GM19372 (cell line): ENCODE results near the gene CLEC3B.
"Not testable (repeated sequence)": the region's sequence is repeated elsewhere in the genome, so short reads cannot be mapped to it uniquely, and the experiment has no call there.

Experiments
- ATAC-seq: cut with Tn5 transposase; IDR thresholded peaks from one replicate; pipeline ENCODE4 v1.9.1; 2021; ENCODE audit warnings: mild to moderate bottlenecking, low read depth, moderate library complexity; ENCODE audit not compliant: unreplicated experiment

Gene CLEC3B

DNA sequence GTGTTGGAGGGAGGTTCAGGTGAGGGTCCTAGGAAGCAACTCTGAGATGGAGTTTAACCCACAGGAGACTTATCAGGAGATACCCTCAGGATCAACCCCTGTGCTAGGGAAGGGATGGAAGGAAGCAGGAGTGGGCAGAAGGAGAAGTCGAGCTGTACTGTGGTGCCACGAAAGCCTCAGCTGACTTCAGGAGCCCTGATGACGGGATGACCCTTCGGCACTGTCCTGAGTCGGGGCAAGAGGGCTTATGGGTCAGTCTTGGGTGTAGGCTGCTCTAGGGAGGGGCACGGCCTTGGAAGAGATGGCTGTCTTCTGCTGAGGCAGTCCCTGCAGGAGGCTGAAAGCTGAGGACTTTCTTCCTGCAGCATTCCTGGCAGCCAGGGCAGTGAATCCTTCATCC, 7.7 kb downstream of the CLEC3B start:
- ATAC-seq: no peak

DNA sequence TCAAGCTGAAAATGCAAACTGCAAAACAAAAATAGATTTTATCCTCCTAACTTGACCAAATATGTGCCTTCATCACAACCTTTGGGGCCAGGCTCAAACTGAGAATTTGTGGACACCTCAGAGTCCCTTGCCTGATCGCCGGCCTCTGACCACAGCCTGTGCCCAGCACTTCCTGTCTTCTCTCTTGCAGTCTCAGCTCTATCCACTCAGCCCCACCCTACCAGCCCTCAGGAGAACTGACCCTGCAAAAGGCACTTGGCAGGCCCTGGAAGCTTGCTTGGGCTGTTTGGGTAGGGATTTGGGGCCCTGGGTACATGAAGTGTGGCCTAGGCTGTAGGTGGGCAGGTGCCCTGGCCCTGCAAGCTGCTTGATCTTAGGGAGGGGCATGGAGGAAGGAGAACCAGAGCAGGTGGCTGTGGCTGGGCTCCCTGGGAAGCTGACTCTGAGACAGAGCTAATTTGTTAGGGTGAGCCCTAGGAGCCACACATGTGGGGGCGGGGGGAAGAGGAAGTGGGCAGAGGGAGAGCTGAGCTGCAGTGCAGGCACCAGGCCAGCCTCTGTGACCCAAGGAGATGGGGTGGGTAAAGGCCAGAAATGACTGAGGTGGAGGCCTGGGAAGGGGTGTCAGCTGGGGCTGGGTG, 8.6 kb downstream of the CLEC3B start:
- no peak for ATAC-seq

DNA sequence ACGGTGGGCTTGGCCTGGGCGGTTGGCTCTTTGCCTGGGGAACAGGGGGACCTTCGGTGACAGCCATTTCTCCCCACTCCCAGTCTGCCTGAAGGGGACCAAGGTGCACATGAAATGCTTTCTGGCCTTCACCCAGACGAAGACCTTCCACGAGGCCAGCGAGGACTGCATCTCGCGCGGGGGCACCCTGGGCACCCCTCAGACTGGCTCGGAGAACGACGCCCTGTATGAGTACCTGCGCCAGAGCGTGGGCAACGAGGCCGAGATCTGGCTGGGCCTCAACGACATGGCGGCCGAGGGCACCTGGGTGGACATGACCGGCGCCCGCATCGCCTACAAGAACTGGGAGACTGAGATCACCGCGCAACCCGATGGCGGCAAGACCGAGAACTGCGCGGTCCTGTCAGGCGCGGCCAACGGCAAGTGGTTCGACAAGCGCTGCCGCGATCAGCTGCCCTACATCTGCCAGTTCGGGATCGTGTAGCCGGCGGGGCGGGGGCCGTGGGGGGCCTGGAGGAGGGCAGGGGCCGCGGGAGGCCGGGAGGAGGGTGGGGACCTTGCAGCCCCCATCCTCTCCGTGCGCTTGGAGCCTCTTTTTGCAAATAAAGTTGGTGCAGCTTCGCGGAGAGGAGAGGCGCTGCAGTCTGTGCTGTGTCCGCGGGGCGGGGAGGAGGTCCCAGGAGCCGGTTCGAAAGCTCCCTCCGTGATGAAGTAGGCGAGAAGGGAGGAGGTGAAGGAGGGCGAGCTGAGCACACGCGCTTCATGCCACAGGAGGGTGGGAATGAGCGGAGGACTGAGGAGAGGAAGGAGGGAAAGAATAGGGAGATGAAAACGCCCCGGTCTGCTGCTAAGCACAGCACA, 9.6 kb downstream of the CLEC3B start:
- ATAC-seq: no peak

DNA sequence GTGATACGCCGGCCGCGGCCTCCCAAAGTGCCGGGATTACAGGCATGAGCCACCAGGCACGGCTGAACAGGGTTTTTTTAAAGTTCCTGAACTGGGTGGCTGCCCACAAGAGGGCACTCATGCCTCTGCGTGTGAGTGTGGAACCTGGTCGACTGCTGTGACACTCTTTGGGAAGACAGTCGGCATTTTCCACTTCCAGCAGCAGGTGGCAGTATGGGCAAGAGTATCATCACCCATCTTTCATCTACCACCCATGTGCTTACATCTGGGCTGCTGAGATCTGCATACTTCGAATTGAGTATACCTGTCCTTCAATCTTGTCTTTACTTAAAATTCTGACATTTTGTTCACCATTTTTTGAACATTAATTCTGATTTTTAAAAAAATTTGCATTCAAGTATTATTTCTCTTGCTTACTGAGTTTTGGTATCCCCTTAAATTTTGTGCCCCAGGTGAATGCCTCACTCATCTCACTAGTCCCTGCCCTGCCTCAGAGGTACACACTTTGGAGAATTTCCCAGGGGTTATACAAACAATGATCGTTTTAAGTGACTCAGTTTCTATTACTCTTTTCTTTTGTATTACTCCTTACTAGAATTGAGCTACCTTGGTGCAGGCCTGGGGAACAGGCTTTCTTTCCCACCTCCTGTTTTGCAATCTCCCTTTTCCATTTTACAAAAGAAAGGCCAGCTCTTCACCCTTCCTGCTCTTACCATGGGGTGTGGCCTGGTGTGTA, 11.8 kb downstream of the CLEC3B start:
- ATAC-seq: peak; percentile 73

DNA sequence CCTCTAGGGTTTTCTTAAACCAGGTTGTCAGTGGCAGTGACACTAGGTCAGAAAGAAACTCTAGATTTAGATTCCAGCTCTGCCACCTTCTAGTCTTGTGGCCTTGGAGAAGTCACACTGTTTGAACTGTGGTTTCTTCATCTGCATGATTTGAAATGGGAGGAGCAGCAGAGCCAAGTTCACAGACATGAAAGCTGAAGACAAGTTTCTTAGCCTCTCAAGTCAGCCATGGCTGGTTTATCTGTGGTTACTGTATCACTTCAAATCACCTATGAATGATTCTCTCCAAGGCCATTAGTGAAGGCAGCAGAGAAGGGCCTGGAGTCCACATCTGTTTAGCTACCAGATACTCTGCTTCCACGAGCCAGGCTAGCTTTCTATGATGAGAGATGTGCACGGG, 15.6 kb downstream of the CLEC3B start:
- no peak for ATAC-seq

DNA sequence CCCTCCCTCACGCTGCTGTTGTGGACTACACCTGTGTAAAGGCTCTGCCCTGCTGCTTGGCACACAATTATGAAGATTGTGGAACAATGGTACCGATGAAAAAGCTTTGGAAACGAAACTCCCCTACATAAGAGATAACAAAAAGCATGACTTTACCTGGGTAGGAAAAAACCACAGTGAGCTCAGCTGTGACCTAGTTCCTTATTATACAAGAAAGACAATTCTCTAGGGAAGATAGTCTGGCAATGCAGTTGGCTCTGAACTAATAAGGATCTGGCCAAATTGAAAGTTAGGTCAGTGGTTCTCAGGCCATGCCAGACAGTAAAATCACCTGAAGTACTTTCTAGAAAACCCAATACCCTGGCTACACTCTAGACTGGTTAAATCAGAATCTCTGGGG, 16.1 kb downstream of the CLEC3B start:
- ATAC-seq: no peak

DNA sequence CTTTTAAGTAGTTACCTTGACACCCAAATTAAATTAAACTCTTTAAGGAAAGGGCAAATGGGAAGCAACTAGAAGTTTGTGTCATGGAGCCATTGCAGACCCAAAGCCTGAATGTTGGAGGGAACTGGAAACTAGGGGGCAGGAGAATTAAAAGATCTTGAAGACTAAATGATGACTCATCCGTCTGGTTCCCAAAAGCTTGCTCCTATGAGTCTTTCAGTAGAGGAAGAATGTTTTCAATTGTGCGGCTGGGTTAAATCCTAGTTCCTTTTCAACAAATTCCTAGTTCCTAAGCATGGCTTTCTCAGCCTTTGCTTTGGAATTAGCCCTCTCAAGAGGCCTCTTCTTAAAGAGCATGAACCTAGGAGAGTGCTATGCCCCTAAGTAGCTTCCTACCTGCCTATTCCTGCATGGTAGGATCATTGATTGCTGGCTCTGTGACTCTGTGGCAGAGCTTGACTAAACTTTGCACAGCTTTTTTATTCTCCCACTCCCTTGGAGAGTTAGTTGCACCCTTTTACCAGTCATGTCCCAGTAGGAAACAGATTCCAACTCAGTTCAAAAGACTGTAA, 17.7 kb downstream of the CLEC3B start:
- no peak for ATAC-seq

DNA sequence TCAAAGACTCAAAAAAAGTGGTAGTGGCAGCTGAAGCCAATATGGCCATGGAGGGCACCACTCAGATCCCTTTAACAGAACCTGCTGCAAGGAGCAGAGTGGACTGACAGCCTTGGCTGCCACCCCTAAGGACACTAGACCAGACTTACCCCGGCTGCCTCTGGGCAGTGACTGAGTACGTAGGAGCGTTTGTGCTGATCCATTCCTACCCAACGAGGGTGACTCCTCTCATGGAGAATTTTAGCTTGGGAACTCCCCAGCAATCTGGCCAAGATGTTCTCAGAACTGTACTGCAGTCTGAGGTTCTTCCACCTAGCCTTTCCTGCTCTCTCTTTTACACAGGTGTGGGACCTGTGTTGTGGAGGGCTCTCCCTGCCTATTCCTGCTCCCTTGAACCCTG, 22.1 kb downstream of the CLEC3B start:
- no peak for ATAC-seq

DNA sequence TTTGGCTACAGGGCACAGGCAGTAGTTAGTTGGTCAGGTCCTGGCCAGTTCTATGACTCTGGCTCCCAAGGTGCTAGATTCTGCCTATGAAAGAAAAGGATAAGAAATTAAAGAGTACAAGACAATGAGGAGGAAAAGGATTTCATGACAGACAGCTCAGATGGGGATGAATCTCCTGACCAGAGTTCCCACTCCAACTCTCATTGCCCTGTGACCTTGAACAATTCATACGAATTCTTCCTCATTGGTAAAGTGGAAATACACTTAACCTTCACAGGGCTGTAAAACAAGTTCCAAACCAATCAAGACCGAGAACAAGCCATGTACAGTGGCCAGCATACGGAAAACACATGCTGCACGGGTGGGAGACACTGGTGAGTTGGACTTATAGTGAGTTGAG, 23.7 kb downstream of the CLEC3B start:
- ATAC-seq: no peak

DNA sequence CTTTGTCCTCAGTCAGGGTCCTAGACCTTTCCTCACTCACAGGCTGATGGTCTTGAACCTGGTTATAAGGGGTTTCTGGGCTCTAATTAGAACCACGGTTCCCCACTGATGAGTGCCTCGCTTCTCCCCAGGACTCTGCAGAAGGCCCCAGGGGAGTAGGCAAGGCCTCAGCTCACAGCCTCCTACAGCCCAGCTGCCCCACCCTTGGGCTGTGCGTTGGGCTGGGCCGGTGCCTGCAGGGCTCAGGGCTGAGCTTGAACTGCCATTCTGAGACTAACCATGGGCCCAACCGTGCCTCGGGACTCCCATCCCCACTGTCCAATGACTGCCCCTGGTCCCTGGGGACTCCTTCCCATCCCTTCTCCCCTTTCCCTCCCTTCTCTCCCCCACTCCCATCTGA, 25.6 kb downstream of the CLEC3B start:
- no peak for ATAC-seq

DNA sequence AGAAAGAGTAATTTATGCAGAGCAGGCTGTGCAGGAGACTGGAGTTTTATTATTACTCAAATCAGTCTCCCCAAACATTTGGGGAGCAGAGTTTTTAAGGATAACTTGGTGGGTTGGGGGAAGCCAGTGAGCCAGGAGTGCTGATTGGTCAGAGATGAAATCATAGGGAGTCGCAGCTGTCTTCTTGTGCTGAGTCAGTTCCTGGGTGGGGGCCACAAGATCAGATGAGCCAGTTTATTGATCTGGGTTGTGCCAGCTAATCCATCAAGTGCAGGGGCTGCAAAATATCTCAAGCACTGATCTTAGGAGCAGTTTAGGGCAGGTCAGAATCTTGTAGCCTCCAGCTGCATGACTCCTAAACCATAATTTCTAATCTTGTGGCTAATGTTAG, 27.7 kb downstream of the CLEC3B start:
- not testable (repeated sequence) for ATAC-seq

DNA sequence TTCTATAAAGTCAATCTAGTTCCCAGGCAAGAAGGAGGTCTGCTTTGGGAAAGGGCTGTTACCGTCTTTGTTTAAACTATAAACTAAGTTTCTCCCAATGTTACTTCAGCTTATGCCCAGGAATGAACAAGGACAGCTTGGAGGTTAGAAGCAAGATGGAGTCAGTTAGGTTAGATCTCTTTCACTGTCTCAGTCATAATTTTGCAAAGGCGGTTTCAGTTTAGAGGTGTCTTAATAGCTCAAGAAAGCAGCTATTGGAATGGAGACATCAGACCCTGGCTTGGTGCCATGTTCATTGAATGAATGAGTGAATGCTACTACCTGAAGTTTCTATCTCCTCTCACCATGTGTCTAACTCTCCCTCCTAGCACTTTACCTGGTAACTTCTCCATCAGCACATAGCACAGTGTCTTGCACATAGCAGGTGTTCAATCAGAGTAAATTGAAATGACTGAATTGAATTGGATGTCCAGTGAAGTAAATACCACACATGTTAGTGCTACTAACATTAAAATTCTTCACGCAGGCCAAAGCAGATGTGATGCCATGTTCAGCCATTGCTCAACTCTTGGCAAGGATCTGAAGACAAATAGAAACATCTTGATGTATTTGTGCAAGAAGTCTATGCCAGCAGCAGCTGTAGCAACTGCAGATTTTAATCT, 28.2 kb downstream of the CLEC3B start:
- ATAC-seq: no peak

DNA sequence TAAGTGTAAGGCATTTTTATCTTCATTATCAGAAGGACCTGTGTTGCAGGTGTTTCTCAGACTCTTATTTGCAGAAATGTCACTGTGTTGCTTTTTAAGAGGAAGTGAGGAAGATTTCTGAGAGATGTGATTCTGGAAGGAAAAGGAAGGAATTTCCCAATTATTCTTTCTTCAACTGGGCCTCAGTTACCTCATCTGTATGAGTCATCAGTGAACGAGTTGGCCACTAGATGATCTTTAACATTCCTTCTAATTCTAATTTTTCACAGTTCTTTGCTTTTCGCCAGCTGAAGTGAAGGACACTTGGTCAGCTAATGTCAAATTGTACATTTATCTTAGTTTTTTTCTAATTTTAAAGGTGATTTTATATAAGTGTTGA, 28.9 kb downstream of the CLEC3B start:
- no peak for ATAC-seq

DNA sequence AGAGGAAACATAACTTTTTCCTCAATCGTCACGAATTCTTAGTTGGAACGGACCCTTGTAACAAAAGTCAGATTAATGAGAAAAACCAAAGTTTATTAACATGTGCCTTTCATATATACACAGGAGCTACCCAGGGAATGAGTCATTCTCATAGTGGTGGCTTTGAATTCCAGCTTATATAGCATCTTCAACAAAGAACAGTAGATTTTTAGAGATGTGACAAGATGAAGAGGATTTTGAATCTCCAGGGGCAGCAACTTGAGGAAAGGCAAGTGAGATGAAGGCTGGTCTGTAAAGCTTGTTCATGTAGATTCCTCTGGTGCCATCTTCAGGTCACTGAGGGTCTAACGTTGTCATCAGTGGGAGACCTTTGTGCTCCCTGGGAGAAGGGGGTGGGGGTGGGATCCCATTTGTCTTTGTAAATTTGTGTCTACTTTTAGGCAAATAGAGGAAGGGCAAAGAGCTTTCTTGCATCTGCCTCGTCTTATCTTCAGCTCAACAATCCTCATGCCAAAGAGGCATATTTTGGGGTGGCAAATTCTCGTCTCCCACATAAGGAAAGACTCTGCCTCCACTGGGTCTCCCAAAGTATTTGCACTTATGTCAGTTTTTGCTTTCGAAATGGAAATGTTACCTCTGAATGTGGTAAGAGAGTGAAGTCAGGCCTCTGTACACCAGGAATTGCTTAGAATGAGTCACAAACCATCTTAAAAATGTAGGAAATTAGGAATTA, 29.5 kb downstream of the CLEC3B start:
- no peak for ATAC-seq

DNA sequence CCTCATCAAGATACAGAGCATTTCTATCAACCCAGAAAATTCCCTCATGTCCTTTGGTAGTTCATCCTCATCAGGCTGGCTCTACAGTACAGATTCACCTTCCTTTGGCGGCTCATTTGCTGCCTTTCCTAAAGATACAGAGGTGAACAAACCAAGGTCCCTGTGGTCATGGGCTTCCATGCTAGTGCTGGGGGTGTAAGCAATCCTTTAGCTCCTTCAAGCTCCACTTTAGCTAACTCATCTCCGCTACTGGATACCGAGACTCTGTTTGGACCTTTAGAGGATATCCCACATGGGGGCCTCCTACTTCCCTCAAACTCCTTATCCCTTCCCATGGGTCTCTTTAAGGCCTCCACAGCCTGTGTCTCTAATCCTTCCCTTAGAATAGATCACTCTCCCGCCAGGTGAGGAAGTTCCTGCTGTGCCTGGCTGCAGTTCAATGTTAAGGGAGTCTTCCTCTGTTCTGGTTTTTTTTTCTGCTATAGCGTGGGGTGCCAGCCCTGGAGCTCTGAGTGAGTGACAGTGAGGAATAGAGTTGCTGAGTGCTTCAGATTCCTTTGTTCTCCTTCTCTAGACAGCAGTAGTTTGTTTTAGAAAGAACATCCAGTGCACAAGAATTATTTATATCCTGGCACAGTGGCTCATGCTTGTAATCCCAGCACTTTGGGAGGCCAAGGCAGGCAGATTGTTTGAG, 30.7 kb downstream of the CLEC3B start:
- no peak for ATAC-seq

DNA sequence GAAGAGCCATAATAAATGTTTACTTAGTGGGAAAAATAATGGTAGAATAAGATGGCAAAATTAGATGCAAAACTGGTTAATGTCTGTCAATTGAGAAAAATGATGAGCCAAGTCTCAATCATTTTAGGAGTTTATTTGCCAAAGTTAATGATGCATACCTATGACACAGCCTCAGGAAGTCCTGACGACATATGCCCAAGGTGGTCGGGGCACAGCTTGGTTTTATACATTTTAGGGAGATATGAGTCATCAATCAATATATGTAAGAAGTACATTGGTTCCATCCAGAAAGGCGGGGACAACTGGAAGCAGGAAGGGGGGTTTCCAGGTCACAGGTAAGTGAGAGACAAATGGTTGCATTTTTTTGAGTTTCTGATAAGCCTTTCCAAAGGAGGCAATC, 31.5 kb downstream of the CLEC3B start:
- no peak for ATAC-seq

DNA sequence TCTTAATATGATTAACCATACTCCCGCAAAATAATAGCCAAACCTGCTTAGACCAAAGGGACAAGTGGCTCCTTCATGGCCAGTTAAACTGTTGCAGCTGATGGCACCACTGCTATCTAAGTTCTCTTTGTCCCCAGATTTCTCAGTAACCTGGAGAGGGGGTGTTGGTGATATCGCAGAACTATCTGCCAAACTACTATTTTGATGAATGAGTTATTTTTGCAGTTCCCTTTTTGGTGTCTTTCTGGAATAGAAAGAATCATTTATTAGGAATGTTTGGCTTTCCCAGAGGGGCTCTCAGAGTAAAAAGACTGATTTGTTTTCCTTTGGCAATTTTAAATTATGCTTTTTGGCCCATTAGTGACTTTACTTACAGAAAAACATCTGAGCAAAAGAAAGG, 33.0 kb downstream of the CLEC3B start:
- ATAC-seq: no peak

DNA sequence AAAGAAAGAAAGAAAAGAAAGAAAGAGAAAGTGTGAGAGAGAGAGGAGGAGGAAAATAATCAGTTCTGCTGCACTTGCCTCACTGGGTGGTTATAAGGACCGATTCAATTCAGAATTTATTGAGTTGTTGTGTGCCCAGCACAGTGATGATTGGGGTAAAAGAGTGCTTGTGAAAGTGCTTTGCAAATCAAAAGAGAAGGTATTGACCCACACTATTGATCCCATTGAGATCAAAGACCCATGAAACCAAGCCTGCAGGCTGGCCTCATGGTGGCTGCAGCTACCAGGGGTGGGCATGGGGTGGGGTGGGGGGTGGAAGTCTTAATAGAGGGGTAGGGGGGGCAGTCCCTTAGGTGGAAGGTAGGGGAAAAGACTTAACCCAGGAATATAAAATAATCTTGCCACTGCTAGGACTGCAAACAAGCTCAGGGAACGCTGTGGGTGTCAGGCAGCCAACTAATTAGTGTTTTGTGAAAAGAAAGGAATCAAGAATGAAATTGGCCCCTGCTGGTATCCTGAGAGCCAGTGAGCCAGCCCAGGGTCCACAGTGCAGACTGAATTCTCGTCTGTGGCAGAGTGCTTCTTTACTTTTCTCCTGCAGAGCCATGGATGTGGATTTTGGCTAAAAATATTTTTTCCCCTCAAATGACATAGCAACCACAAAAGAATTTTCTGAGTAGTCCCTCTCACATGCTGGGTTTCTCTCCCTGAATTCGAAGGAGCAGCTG, 34.2 kb downstream of the CLEC3B start:
- no peak for ATAC-seq

DNA sequence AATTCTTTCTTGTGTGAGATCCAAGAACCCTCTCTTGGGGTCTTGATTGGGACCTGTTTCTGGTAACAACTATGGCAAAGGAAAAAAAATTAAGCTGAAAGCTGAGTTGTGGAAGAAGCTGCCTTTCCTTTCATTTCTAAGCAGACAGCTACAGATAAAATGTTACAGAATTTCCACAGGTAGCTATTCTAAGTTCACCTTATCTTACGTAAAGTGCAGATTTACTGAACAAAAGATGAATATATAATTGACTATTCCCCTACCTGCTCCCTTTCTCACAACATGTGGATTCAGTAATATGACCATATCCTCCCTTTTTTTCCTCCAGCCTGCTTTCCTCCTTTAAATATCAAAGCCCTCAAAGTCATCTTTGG, 36.6 kb downstream of the CLEC3B start:
- no peak for ATAC-seq
